ENCODE measurements around the gene NEDD8. TPM values are rescaled to one million over a fixed set of nuclear protein-coding genes. Genes with fewer than 3 reads are reported as not detected.

Gene NEDD8
- total RNA-seq, 6 experiments from 2014 or later, result 60.0 to 72.9 (median 68.7) TPM

DNA sequence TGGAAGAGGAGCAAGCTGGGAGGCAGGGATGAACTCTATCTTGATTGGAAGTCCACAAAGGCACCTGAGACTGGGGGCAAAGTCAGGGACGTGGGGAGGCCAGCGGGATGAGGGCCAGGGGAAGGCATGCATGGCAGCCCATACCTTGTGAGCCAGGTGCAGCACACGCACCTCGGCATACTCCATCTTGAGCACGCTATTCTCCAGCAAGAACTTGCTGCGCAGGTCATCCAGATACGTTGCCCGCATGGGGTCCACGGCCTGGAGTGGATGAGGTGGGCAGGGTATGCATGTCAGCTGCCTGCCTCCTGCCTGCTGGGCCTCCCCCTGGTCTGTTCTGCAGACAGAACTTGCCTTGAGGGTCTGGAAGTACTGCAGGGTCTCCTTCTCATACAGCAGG, 35.3 kb upstream of the NEDD8 start:
- Histone ChIP-seq H3K36me3 (peaks cover 0 to 24% (median 5%) of the 10 kb centered on the region in 4 donors), H3K27me3 (no peaks in the 10 kb centered on the region), H3K9me3 (no peaks in the 10 kb centered on the region), H3K27ac (no peak overlapping the region), H3K4me1 (peaks cover 0 to 3% (median 0%) of the 10 kb centered on the region in 4 donors), H3K4me3 (no peak overlapping the region)
- peak in 1 of 3 donors; percentile 43 for DNase-seq
- intact Hi-C loops (cut with DNase I), result no loop called here
- TF ChIP-seq, protein P1, sequence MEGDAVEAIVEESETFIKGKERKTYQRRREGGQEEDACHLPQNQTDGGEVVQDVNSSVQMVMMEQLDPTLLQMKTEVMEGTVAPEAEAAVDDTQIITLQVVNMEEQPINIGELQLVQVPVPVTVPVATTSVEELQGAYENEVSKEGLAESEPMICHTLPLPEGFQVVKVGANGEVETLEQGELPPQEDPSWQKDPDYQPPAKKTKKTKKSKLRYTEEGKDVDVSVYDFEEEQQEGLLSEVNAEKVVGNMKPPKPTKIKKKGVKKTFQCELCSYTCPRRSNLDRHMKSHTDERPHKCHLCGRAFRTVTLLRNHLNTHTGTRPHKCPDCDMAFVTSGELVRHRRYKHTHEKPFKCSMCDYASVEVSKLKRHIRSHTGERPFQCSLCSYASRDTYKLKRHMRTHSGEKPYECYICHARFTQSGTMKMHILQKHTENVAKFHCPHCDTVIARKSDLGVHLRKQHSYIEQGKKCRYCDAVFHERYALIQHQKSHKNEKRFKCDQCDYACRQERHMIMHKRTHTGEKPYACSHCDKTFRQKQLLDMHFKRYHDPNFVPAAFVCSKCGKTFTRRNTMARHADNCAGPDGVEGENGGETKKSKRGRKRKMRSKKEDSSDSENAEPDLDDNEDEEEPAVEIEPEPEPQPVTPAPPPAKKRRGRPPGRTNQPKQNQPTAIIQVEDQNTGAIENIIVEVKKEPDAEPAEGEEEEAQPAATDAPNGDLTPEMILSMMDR (IDR thresholded peaks at IDR 0.05), result no peak
- no peak for TF ChIP-seq POLR2A (IDR thresholded peaks at IDR 0.05)
- WGBS (ENCODE audit: insufficient coverage, low coverage, low lambda C conversion rate, missing lambda C conversion rate), result no CpG with 5 or more reads among the region's 9 CpGs
- ATAC-seq, result no peak

DNA sequence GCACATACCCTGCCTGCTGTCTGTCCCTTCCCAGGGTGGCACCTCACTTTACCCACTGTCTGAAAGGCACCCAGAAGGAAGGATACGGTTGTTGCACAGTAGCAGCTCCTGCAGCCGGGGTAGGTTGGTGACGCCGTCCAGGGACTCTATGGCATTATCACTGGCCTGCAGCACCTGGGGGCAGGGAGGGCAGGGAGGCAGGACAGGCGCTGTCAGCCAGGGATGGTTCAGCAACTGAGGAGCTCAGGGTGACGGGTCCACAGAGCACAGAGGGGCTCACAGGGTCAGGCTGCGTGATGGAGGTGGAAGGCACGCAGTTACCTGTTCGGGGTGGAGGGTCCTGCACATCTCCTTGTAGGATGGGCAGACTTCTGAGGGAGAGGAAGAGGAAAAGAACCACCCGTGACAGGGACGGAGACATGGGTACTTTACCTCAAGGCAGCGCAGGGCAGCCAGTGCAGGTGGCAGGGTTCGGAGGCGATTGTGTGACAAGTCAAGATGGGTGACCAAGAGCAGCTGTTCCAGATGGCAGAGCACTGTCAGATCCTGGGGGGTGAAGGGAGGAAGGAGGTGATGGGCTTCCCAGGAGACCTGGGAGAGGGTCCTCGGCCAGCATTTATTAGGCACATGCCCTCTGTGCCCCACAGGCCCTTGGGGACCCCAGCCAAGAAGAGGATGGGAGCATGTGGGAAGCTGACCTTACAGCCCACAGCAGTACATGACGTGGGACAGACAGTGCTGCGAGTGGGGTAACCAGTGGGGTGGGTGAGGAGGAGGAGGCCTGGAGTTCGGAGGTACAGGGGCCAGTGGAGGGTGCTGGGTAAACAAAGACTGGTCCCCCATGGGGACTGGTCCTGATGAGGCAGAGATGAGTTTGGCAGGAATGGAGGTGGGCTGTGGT, 34.4 kb upstream of the NEDD8 start:
- Histone ChIP-seq H3K9me3 (no peaks in the 10 kb centered on the region), H3K36me3 (peaks cover 0 to 24% (median 5%) of the 10 kb centered on the region in 4 donors), H3K27ac (no peak overlapping the region), H3K4me3 (no peak overlapping the region), H3K4me1 (no peaks in the 10 kb centered on the region), H3K27me3 (no peaks in the 10 kb centered on the region)
- WGBS (ENCODE audit: insufficient coverage, low coverage, low lambda C conversion rate, missing lambda C conversion rate), result 82% methylated on average over 10 of the region's 18 CpGs
- intact Hi-C loops (cut with DNase I), result no loop called here
- DNase-seq (peak in 1 of 3 donors; percentile 45), ATAC-seq (no peak)
- no peak for TF ChIP-seq POLR2A (IDR thresholded peaks at IDR 0.05)
- TF ChIP-seq, protein P1 (IDR thresholded peaks at IDR 0.05), result no peak

DNA sequence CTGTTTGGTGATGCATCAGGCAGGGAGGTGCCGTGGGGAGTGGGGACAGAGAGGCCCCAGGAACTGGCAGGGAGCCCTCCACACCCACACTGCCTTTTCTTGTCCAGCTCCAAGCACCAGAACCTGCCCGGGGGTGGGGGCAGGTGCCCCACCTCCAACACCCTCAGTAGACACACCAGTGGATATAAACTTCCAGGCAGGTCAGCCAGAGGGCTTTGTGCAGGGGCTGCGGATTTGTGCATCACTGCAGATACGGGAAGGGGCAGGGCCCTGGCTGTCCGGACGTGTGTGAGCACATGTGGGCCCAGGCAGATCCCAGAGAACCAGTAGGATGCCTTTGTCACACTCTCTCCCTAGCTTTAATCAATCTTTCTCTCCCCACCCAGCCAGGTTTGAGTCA, 32.1 kb upstream of the NEDD8 start:
- 80% methylated on average over 1 of the region's 6 CpGs for WGBS (ENCODE audit: insufficient coverage, low coverage, low lambda C conversion rate, missing lambda C conversion rate)
- TF ChIP-seq, protein P1 (IDR thresholded peaks at IDR 0.05), result no peak
- TF ChIP-seq POLR2A (IDR thresholded peaks at IDR 0.05), result no peak
- H3K27ac ChIP-seq, result no peak overlapping the region
- intact Hi-C loops (cut with DNase I), result no loop called here
- H3K4me3 ChIP-seq, result no peak overlapping the region
- DNase-seq, result no peak
- ATAC-seq, result no peak
- no peaks in the 10 kb centered on the region for H3K4me1 ChIP-seq
- H3K36me3 ChIP-seq, result peaks cover 0 to 24% (median 5%) of the 10 kb centered on the region in 4 donors
- no peaks in the 10 kb centered on the region for H3K9me3 ChIP-seq
- no peaks in the 10 kb centered on the region for H3K27me3 ChIP-seq

DNA sequence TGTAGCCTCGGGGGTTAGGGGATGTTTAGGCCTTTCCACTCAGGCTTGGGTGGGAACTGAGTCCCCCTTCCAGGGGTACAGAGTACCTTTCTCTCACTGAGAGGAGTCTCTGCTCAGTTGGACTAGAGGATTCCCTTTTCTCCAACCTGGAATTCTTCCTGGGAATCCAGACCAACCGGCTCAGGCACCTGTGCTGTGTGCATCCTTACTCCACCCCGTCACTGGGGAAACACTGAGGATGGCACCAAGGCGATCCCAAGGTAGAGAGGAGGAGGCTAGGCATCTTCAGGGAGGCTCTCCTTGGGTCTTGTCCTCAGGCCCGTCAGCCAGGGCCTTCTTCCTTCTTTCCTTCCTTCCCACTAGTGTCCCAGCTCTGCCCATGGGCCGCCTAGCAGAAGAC, 31.7 kb upstream of the NEDD8 start:
- H3K36me3 ChIP-seq, result peaks cover 0 to 20% (median 5%) of the 10 kb centered on the region in 4 donors
- no CpG with 5 or more reads among the region's 6 CpGs for WGBS (ENCODE audit: insufficient coverage, low coverage, low lambda C conversion rate, missing lambda C conversion rate)
- no peak for DNase-seq

More for the DNA sequence above, 31.7 kb upstream of the NEDD8 start:
- ATAC-seq, result no peak
- TF ChIP-seq, protein P1 (IDR thresholded peaks at IDR 0.05), result no peak
- no peak for TF ChIP-seq POLR2A (IDR thresholded peaks at IDR 0.05)
- Histone ChIP-seq H3K9me3 (no peaks in the 10 kb centered on the region), H3K4me1 (no peaks in the 10 kb centered on the region), H3K27me3 (no peaks in the 10 kb centered on the region), H3K27ac (no peak overlapping the region), H3K4me3 (no peak overlapping the region)
- intact Hi-C loops (cut with DNase I), result no loop called here

Data from right lobe of liver (tissue), 6 donors.